GM23338 (cell line): ENCODE measurements around the gene HACE1. TPM values are rescaled to one million over a fixed set of nuclear protein-coding genes. Genes with fewer than 3 reads are reported as not detected.

ENCODE experiments used
- ATAC-seq: fragments of 200-7000 bp; cut with Tn5 transposase; 3 replicates; pipeline ENCODE4 v1.9.1; 2020
- DNase-seq: peaks from one replicate; pipeline ENCODE4 v3.0.0-alpha.2; 2015; ENCODE audit warnings: low spot score
- H2AFZ ChIP-seq: fragments of 200-600 bp; sonication (generic); 2 replicates; pipeline ENCODE4 v1.8.0; 2016; ENCODE audit warnings: antibody characterized with exemption, mild to moderate bottlenecking, moderate library complexity
- H3F3A ChIP-seq: fragments of 200-600 bp; sonication (generic); replicated peaks from 2 replicates; pipeline ENCODE4 v1.8.0; 2017; ENCODE audit warnings: antibody characterized with exemption, mixed run types, low read depth
- H3K27ac ChIP-seq: fragments of 200-600 bp; sonication (generic); 2 replicates; pipeline ENCODE4 v1.6.1; 2016; ENCODE audit warnings: low read depth
- H3K27me3 ChIP-seq: fragments of 200-600 bp; sonication (generic); 2 replicates; pipeline ENCODE4 v1.8.0; 2016; ENCODE audit warnings: mild to moderate bottlenecking, mixed run types, moderate library complexity; ENCODE audit not compliant: insufficient read depth
- H3K36me3 ChIP-seq: fragments of 200-600 bp; sonication (generic); 2 replicates; pipeline ENCODE4 v1.8.0; 2016; ENCODE audit warnings: mild to moderate bottlenecking; ENCODE audit not compliant: insufficient read depth
- H3K4me1 ChIP-seq: fragments of 200-600 bp; sonication (generic); 2 replicates; pipeline ENCODE4 v1.8.0; 2016; ENCODE audit warnings: mild to moderate bottlenecking, moderate library complexity; ENCODE audit not compliant: insufficient read depth
- H3K4me2 ChIP-seq: fragments of 200-600 bp; sonication (generic); 2 replicates; pipeline ENCODE4 v1.7.1; 2017; ENCODE audit warnings: mixed run types
- H3K4me3 ChIP-seq: fragments of 200-600 bp; sonication (generic); 2 replicates; pipeline ENCODE4 v1.6.1; 2016; ENCODE audit warnings: mixed run types
- H3K79me2 ChIP-seq: fragments of 200-600 bp; sonication (generic); replicated peaks from 2 replicates; pipeline ENCODE4 v1.8.0; 2017; ENCODE audit warnings: mild to moderate bottlenecking; ENCODE audit not compliant: insufficient read depth
- H3K9me2 ChIP-seq: fragments of 200-600 bp; sonication (generic); 2 replicates; pipeline ENCODE4 v1.8.0; 2017; ENCODE audit not compliant: insufficient read depth
- H4K20me1 ChIP-seq: fragments of 200-600 bp; sonication (generic); replicated peaks from 2 replicates; pipeline ENCODE4 v1.8.0; 2017; ENCODE audit warnings: mild to moderate bottlenecking; ENCODE audit not compliant: insufficient read depth
- H3K27ac Mint-ChIP-seq: 2 replicates; pipeline ENCODE4 v1.8.0; 2020; ENCODE audit warnings: inconsistent platforms, mild to moderate bottlenecking, moderate library complexity, mixed read lengths
- H3K27me3 Mint-ChIP-seq: 3 replicates; pipeline ENCODE4 v1.8.0; 2022; ENCODE audit warnings: low read depth, mild to moderate bottlenecking, moderate library complexity, mixed read lengths, inconsistent platforms; ENCODE audit not compliant: insufficient read depth, poor library complexity
- H3K36me3 Mint-ChIP-seq: 3 replicates; pipeline ENCODE4 v1.8.0; 2021; ENCODE audit warnings: low read depth, mild to moderate bottlenecking, inconsistent platforms, moderate library complexity, mixed read lengths
- H3K4me1 Mint-ChIP-seq: 3 replicates; pipeline ENCODE4 v1.8.0; 2020; ENCODE audit warnings: mild to moderate bottlenecking, inconsistent platforms, mixed read lengths
- H3K4me3 Mint-ChIP-seq: 3 replicates; pipeline ENCODE4 v1.8.0; 2021; ENCODE audit warnings: moderate library complexity, mild to moderate bottlenecking, inconsistent platforms, mixed read lengths
- H3K9me3 Mint-ChIP-seq: 3 replicates; pipeline ENCODE4 v1.8.0; 2020; ENCODE audit warnings: moderate library complexity, mild to moderate bottlenecking, inconsistent platforms, mixed read lengths
- CREB1 ChIP-seq: fragments of 250-450 bp; sonication (Bioruptor Pico); IDR thresholded peaks from 2 replicates; pipeline ENCODE4 v1.5.0; 2020; ENCODE audit warnings: low read depth, mild to moderate bottlenecking, moderate library complexity
- EZH2 ChIP-seq: fragments of 200-600 bp; sonication (generic); IDR thresholded peaks from one replicate; pipeline ENCODE4 v1.8.0; 2017; ENCODE audit warnings: antibody characterized with exemption, mild to moderate bottlenecking, low read depth; ENCODE audit not compliant: unreplicated experiment
- JUNB ChIP-seq: IDR thresholded peaks from one replicate; pipeline ENCODE4 v1.6.1; 2016; ENCODE audit warnings: antibody characterized with exemption; ENCODE audit not compliant: unreplicated experiment
- NANOG ChIP-seq: IDR thresholded peaks from 2 replicates; pipeline ENCODE4 v1.6.1; 2016; ENCODE audit warnings: antibody characterized with exemption, borderline replicate concordance
- POLR2AphosphoS5 ChIP-seq: IDR thresholded peaks from 2 replicates; pipeline ENCODE4 v1.6.1; 2016; ENCODE audit warnings: antibody characterized with exemption, low read depth
- STAT1 ChIP-seq: IDR thresholded peaks from one replicate; pipeline ENCODE4 v1.6.1; 2016; ENCODE audit warnings: antibody characterized with exemption; ENCODE audit not compliant: unreplicated experiment
- ZNF462 ChIP-seq: fragments of 250-450 bp; sonication (Bioruptor Pico); IDR thresholded peaks from 2 replicates; pipeline ENCODE4 v1.5.0; 2020; ENCODE audit warnings: mild to moderate bottlenecking, moderate library complexity
- polyA plus RNA-seq: library from polyadenylated mRNA; unstranded; fragments of >200 nt; fragmentation: Nextera tagmentation; extraction: Ambion mirVana; gene quantifications from 2 replicates; pipeline ENCODE4 v1.2.1, GENCODE V29; 2016
- total RNA-seq: library from RNA; depleted of rRNA; stranded (reverse); fragments of >200 nt; shearing (Covaris generic); gene quantifications from 2 replicates; pipeline ENCODE4 v1.2.3, GENCODE V29; 2014

The HACE1 gene
- total and polyA plus RNA-seq, 2 experiments from 2014 or later, result 8.6 to 28.7 TPM

DNA sequence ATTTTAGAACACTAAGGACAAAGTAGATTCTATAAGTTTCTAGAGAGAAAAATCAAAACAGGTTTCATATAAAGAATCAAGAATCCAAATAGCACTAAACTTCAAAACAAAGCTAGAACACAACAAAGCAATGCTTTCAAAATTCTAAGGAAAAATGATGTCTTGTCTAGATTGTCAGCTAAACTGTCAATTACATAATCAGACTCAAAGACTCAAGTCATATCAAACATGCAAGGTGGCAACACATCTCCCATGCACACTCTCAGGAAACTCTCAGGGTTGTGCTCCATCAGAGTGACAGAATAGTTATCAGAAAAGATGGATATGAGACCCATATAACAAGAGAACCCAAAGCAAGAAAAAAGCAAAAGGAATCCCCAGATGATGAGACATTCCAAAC is 23.9 kb downstream of the HACE1 start:
- DNase-seq, result no peak
- Histone ChIP-seq H3K4me1 (no peaks in the 10 kb centered on the region), H3K27ac (no peak overlapping the region), H3K4me2 (no peak overlapping the region), H3K4me3 (no peak overlapping the region), H3K36me3 (no peaks in the 10 kb centered on the region), H2AFZ (no peak overlapping the region), H3K79me2 (no peaks in the 10 kb centered on the region), H3K9me2 (no peaks in the 10 kb centered on the region), H4K20me1 (no peaks in the 10 kb centered on the region; the same call in 1 of the 2 replicates), H3F3A (no peaks in the 10 kb centered on the region), H3K27me3 (no peaks in the 10 kb centered on the region)
- Mint-ChIP-seq H3K27ac (no peak overlapping the region), H3K4me1 (0 out of 3 replicates have a peak, but pooled peaks cover 4% of the 10 kb centered on the region), H3K36me3 (peaks cover 30% of the 10 kb centered on the region; the same call in 2 of the 3 replicates), H3K4me3 (no peak overlapping the region), H3K9me3 (no peaks in the 10 kb centered on the region), H3K27me3 (no peaks in the 10 kb centered on the region)
- ATAC-seq, result no peak
- no peak for TF ChIP-seq ZNF462 (CRISPR knock-in tag)
- TF ChIP-seq EZH2, result no peak
- TF ChIP-seq POLR2AphosphoS5, result no peak

DNA sequence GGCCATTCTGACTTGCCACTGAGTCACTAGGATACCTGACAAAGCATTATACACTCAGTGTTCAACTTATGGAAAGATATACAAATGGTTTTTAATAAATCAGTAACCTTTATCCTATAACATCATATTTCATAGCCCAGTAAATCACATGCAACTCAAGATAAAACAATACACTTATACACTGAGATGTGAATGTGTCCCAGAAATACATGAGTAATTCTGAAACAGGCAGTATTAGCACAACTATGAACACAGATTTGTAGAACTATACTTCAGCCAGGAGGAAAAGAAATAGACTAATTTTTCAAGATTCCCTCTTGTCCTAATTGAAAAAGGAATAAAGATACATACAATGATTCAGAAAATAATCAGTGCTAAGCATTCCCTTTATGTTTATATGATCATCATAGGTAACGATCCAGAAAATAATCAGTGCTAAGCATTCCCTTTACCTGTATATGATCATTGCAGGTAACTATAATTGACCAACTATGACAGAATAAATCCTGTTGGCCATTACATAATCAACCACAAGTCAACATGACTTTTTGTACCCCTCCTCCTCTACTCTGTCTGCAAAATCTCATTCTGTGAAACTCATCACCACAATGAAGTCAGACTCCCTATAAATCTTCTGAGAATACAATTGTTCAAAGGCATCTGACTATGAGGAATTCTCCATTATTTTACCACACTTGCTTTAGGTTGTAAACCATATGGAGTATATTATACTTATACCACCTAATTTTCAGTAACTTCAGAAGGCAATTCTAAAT is 30.3 kb downstream of the HACE1 start:
- Mint-ChIP-seq H3K27me3 (no peaks in the 10 kb centered on the region), H3K9me3 (peaks cover 10% of the 10 kb centered on the region)
- no peak for ATAC-seq
- TF ChIP-seq STAT1, result no peak
- TF ChIP-seq NANOG, result no peak
- no peak for TF ChIP-seq EZH2
- TF ChIP-seq JUNB, result no peak
- TF ChIP-seq CREB1 (CRISPR knock-in tag), result no peak

More for the DNA sequence above, 30.3 kb downstream of the HACE1 start:
- Histone ChIP-seq H3K36me3 (no peaks in the 10 kb centered on the region; the same call in 1 of the 2 replicates), H3K79me2 (no peaks in the 10 kb centered on the region), H3K4me2 (no peak overlapping the region), H3K27me3 (no peaks in the 10 kb centered on the region), H3K27ac (no peak overlapping the region), H3K4me3 (no peak overlapping the region), H3K9me2 (no peaks in the 10 kb centered on the region), H3K4me1 (no peaks in the 10 kb centered on the region), H3F3A (no peaks in the 10 kb centered on the region), H4K20me1 (no peaks in the 10 kb centered on the region), H2AFZ (no peak overlapping the region)
- Mint-ChIP-seq H3K4me3 (no peak overlapping the region), H3K4me1 (no peaks in the 10 kb centered on the region), H3K36me3 (peaks cover 38% of the 10 kb centered on the region), H3K27ac (no peak overlapping the region)
- DNase-seq, result no peak
